PC-3 (cell line): Measurements from ENCODE around the gene MMP21. TPM values are rescaled to one million over a fixed set of nuclear protein-coding genes. Genes with fewer than 3 reads are reported as not detected.

ENCODE experiments used
- ATAC-seq: fragments of 200-7000 bp; cut with Tn5 transposase; 2 replicates; pipeline ENCODE4 v1.9.1; 2020; ENCODE audit warnings: mild to moderate bottlenecking, moderate library complexity
- BruUV-seq: library from RNA; stranded (reverse); fragments of 400-500 nt; replicated peaks from 2 replicates; lab custom pipeline; 2021; lab: Mats Ljungman, UMichigan
- CTCF ChIA-PET: fragments of 300-600 bp; sonication (Branson Sonifier 250); formaldehyde crosslinking; loops from one replicate; lab custom pipeline; 2022; ENCODE audit warnings: antibody characterized with exemption; lab: Charles Lee
- POLR2A ChIA-PET: fragments of 300-600 bp; sonication (Branson Sonifier 250); formaldehyde crosslinking; loops from one replicate; lab custom pipeline; 2022; ENCODE audit warnings: antibody characterized with exemption; ENCODE audit not compliant: unreplicated experiment; lab: Charles Lee
- DNase-seq: peaks from one replicate; pipeline ENCODE4 v3.0.0-alpha.2; 2015
- H2AFZ ChIP-seq: fragments of 300-600 bp; sonication (generic); 2 replicates; pipeline ENCODE4 v1.6.0; 2016; ENCODE audit warnings: antibody characterized with exemption, low read length
- H3F3A ChIP-seq: fragments of 300-600 bp; sonication (generic); one replicate; pipeline ENCODE4 v1.6.0; 2017; ENCODE audit warnings: antibody characterized with exemption, low read length, control low read depth, mild to moderate bottlenecking; ENCODE audit not compliant: unreplicated experiment
- H3K27ac ChIP-seq: fragments of 300-600 bp; sonication (generic); 2 replicates; pipeline ENCODE4 v1.5.1; 2016; ENCODE audit warnings: mild to moderate bottlenecking, low read length
- H3K27me3 ChIP-seq: fragments of 300-600 bp; sonication (generic); 2 replicates; pipeline ENCODE4 v1.6.1; 2016; ENCODE audit warnings: low read length, mixed read lengths
- H3K36me3 ChIP-seq: fragments of 300-600 bp; sonication (generic); 2 replicates; pipeline ENCODE4 v1.6.1; 2016; ENCODE audit warnings: low read depth, mixed run types, low read length, mixed read lengths
- H3K4me1 ChIP-seq: fragments of 300-600 bp; sonication (generic); 2 replicates; pipeline ENCODE4 v1.5.1; 2016; ENCODE audit warnings: low read length; ENCODE audit not compliant: insufficient read depth
- H3K4me2 ChIP-seq: fragments of 300-600 bp; sonication (generic); 2 replicates; pipeline ENCODE4 v1.6.0; 2016; ENCODE audit warnings: low read length
- H3K4me3 ChIP-seq: fragments of 300-600 bp; sonication (generic); 2 replicates; pipeline ENCODE4 v1.5.1; 2016; ENCODE audit warnings: mild to moderate bottlenecking, low read length, mixed read lengths
- H3K79me2 ChIP-seq: fragments of 300-600 bp; sonication (generic); 2 replicates; pipeline ENCODE4 v1.6.1; 2017; ENCODE audit warnings: low read length, mixed read lengths
- H3K9ac ChIP-seq: fragments of 300-600 bp; sonication (generic); 2 replicates; pipeline ENCODE4 v1.6.0; 2016; ENCODE audit warnings: mild to moderate bottlenecking, low read length
- H3K9me2 ChIP-seq: fragments of 300-600 bp; sonication (generic); replicated peaks from 2 replicates; pipeline ENCODE4 v1.6.1; 2016; ENCODE audit warnings: mixed run types, low read length, mixed read lengths
- H3K9me3 ChIP-seq: fragments of 300-600 bp; sonication (generic); 2 replicates; pipeline ENCODE4 v1.6.1; 2016; ENCODE audit warnings: low read length, mixed read lengths
- H4K20me1 ChIP-seq: fragments of 300-600 bp; sonication (generic); 2 replicates; pipeline ENCODE4 v1.6.1; 2016; ENCODE audit warnings: low read length, mixed read lengths
- EZH2 ChIP-seq: fragments of 300-600 bp; sonication (generic); IDR thresholded peaks from one replicate; pipeline ENCODE4 v1.6.1; 2017; ENCODE audit warnings: antibody characterized with exemption, mild to moderate bottlenecking, low read length; ENCODE audit not compliant: unreplicated experiment
- EZH2phosphoT487 ChIP-seq: fragments of 300-600 bp; sonication (generic); IDR thresholded peaks from 2 replicates; pipeline ENCODE4 v1.6.1; 2018; ENCODE audit warnings: mild to moderate bottlenecking, antibody characterized with exemption, low read length, borderline replicate concordance
- intact Hi-C: fragments of 100-400 bp; cut with micrococcal nuclease; formaldehyde crosslinking; loops from 2 replicates; pipeline ENCODE4 v1.9.0; 2023
- total RNA-seq: library from RNA; depleted of rRNA; stranded (reverse); fragments of >200 nt; gene quantifications from 2 replicates; pipeline ENCODE4 v1.2.3, GENCODE V29; 2014
- TF ChIP-seq, protein P1 (sequence below): fragments of 300-600 bp; sonication (generic); conservative IDR thresholded peaks from 2 replicates; pipeline ENCODE4 v1.5.1; 2017; ENCODE audit warnings: antibody characterized with exemption, low read depth, mild to moderate bottlenecking, low read length

MMP21 gene
- total RNA-seq, 1 experiment from 2014 or later, result not detected

DNA sequence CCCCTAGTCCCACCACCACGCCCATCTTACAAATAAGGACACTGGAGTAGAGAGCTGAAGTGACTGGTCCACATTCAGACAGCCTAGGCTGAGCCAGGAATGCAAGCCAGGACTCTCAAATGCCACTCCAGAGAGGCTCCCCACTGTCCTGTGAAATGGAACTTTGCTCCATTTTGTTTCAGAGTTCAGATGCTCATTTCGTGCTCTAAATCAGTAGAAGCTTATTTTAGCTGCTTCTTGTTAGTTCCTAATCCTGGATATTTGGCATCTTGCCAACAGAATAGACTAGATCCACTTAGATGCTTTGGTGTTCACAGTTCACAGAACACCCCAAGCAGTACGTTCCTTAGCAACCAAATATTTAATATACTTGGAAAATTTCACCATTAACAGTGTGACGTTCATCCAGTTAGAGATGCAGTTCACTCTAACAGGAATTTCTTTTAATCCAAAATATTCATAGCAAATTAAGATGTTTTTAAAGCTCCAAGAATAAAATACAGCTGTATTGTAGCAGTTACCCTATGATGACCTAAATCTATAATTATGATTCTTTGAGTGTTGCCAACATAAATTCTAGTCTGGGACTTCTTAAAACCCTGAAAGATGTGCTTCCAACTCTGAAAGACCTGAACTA, 7.3 kb downstream of the MMP21 start:
- Histone ChIP-seq H3K79me2 (no peaks in the 10 kb centered on the region), H4K20me1 (no peaks in the 10 kb centered on the region), H3K4me2 (no peak overlapping the region), H3K27ac (no peak overlapping the region), H3F3A (no peaks in the 10 kb centered on the region), H3K27me3 (no peaks in the 10 kb centered on the region), H3K9me2 (no peaks in the 10 kb centered on the region), H3K36me3 (peaks cover 17% of the 10 kb centered on the region; the same call in 1 of the 2 replicates), H2AFZ (no peak overlapping the region), H3K4me1 (no peaks in the 10 kb centered on the region), H3K9ac (no peak overlapping the region), H3K9me3 (no peaks in the 10 kb centered on the region), H3K4me3 (no peak overlapping the region)
- ATAC-seq (no peak), DNase-seq (no peak)
- ChIA-PET POLR2A (no interaction called here), CTCF (no interaction called here)
- BruUV-seq, result no TSS peak
- intact Hi-C loops, result no loop called here
- TF ChIP-seq, protein P1, sequence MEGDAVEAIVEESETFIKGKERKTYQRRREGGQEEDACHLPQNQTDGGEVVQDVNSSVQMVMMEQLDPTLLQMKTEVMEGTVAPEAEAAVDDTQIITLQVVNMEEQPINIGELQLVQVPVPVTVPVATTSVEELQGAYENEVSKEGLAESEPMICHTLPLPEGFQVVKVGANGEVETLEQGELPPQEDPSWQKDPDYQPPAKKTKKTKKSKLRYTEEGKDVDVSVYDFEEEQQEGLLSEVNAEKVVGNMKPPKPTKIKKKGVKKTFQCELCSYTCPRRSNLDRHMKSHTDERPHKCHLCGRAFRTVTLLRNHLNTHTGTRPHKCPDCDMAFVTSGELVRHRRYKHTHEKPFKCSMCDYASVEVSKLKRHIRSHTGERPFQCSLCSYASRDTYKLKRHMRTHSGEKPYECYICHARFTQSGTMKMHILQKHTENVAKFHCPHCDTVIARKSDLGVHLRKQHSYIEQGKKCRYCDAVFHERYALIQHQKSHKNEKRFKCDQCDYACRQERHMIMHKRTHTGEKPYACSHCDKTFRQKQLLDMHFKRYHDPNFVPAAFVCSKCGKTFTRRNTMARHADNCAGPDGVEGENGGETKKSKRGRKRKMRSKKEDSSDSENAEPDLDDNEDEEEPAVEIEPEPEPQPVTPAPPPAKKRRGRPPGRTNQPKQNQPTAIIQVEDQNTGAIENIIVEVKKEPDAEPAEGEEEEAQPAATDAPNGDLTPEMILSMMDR, result no peak
- TF ChIP-seq EZH2, result no peak
- no peak for TF ChIP-seq EZH2phosphoT487

DNA sequence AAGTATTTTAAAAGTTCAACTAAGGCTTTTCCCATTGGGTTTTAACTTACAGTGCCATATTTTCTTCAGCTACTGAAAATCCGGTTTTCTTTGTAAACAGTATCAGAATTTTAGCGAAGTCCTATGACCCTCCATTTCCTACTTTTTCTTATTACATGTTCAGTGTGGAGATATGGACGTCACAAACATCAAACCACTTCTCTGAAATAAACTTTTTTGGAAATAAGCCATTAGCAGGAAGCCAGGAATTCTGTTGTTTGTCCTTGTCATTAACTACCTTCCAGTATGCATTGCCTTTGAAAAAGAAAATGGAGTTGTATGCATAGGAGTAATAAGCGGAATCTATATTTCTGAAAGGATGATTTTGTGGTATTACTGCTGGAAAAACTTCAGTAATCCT, 9.1 kb downstream of the MMP21 start:
- Histone ChIP-seq H2AFZ (no peak overlapping the region), H3F3A (no peaks in the 10 kb centered on the region), H3K79me2 (no peaks in the 10 kb centered on the region), H3K36me3 (peaks cover 20% of the 10 kb centered on the region; the same call in 1 of the 2 replicates), H3K27me3 (no peaks in the 10 kb centered on the region), H3K9ac (no peak overlapping the region), H3K4me3 (no peak overlapping the region), H3K4me1 (no peaks in the 10 kb centered on the region), H3K9me2 (no peaks in the 10 kb centered on the region), H3K9me3 (no peaks in the 10 kb centered on the region), H4K20me1 (no peaks in the 10 kb centered on the region), H3K4me2 (no peak overlapping the region), H3K27ac (no peak overlapping the region)
- TF ChIP-seq, protein P1, result no peak
- TF ChIP-seq EZH2 (no peak), EZH2phosphoT487 (no peak)
- BruUV-seq, result no TSS peak
- ChIA-PET CTCF (no interaction called here), POLR2A (no interaction called here)
- no peak for DNase-seq
- intact Hi-C loops, result no loop called here
- no peak for ATAC-seq

DNA sequence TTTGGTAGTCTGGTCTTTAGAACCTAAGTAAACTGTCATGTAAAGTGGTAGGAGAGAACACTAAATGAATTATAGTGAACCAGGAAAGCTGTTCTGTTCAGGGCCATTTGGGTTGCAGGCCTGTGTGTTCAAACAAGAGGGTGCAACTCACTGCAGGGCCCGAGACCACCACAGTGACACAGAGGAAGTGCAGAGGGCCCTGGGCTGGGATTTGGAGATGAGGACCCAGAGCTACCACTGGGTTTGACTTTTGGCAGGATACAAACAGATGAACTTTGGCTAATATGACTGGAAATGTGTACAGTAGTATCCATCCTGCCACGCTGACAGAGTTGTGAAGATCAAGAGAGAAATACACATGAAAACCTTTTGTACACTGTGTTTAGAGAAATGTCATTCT, 9.8 kb downstream of the MMP21 start:
- H3K9me3 ChIP-seq, result no peaks in the 10 kb centered on the region
- H3K9me2 ChIP-seq, result no peaks in the 10 kb centered on the region
- intact Hi-C loops, result no loop called here
- no TSS peak for BruUV-seq
- H3K4me1 ChIP-seq, result no peaks in the 10 kb centered on the region
- H3K27me3 ChIP-seq, result no peaks in the 10 kb centered on the region
- H3K36me3 ChIP-seq, result peaks cover 20% of the 10 kb centered on the region; the same call in 1 of the 2 replicates
- H3K4me3 ChIP-seq, result no peak overlapping the region
- ATAC-seq (no peak), DNase-seq (no peak)
- no peak overlapping the region for H3K4me2 ChIP-seq
- no peaks in the 10 kb centered on the region for H3F3A ChIP-seq
- no peak overlapping the region for H3K9ac ChIP-seq
- TF ChIP-seq, protein P1, result no peak
- no peak for TF ChIP-seq EZH2phosphoT487
- TF ChIP-seq EZH2, result no peak
- no peaks in the 10 kb centered on the region for H3K79me2 ChIP-seq
- H3K27ac ChIP-seq, result no peak overlapping the region
- no peak overlapping the region for H2AFZ ChIP-seq
- CTCF ChIA-PET, result no interaction called here
- H4K20me1 ChIP-seq, result no peaks in the 10 kb centered on the region
- POLR2A ChIA-PET, result no interaction called here
